ENCODE results near the gene SLC9A3.

The SLC9A3 gene

GRCh38 chr5:526456-527088 lies 2.3 kb upstream of the SLC9A3 start:
- no peak for DNase-seq (ENCODE audit: low read depth, low spot score)

DNA sequence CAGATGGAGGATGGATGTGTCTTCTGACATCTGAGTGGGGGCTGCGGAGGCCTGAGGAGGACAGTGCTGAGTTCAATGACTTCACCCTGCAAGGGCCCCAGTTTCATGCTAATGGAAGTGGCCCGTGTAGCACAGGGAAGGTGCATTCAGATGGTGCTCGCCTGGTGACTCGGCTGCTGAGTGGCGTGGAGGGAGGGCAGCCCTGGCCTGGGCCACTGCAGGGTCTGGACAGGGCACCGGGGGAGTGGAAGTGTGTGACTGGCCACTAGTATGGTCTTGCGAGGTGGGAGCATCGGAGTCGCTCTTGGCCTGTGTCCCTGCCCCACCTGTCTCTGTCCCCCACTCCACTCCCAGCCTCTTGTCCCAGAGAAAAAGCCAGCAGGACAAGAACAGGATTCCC lies 1.7 kb upstream of the SLC9A3 start:
- no peak for DNase-seq (ENCODE audit: low read depth, low spot score)

- no peak for DNase-seq (ENCODE audit: low read depth, low spot score)
Observed at GRCh38 chr5:524973-525761, 918 bp upstream of the SLC9A3 start.

DNA sequence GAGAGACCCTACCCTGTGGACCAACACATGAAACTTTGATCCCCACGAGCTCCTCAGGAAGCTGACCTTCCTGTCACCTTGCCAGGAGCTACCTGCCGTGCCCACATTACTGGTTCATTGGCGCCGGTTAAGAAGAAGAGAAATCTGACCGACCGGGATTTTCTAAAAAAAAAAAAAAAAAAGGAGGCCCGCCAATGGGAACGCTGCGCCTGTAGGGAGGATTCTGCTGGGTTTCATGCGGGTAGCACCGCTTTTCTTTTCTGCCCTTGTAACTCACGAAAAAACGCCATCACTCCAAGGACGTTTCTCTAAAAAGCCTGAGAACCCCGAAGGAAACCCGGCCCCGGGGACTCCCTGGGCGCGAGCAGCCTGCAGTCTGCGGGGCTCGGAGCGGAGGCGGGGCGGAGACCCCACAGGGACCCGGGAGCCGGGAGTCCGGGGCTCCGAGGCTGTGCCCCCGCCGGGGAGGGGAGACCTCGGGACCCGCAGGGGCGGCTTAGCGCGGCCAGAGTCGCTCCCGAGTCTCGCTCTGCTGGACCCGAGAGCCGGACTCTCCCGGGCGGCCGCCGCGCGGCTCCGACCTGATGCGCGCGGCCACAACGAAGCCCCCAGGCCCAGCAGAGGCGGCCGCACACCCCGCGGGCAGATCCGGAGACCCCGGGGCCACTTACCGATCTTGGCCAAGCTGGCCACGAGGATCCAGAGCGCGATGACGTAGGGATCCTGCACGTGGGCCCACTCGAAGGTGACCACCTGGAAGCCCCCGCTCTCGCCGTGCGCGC lies 617 bp downstream of the SLC9A3 start:
- DNase-seq (ENCODE audit: low read depth, low spot score), result peak; percentile 24

GRCh38 chr5:522899-523440 lies 1.3 kb downstream of the SLC9A3 start:
- peak; percentile 65 for DNase-seq (ENCODE audit: low read depth, low spot score)

GRCh38 chr5:522116-522515 lies 2.1 kb downstream of the SLC9A3 start:
- peak; percentile 86 for DNase-seq (ENCODE audit: low read depth, low spot score)

GRCh38 chr5:521680-522079 lies 2.6 kb downstream of the SLC9A3 start:
- DNase-seq (ENCODE audit: low read depth, low spot score), result no peak

GRCh38 chr5:520850-521226 lies 3.4 kb downstream of the SLC9A3 start:
- no peak for DNase-seq (ENCODE audit: low read depth, low spot score)

DNA sequence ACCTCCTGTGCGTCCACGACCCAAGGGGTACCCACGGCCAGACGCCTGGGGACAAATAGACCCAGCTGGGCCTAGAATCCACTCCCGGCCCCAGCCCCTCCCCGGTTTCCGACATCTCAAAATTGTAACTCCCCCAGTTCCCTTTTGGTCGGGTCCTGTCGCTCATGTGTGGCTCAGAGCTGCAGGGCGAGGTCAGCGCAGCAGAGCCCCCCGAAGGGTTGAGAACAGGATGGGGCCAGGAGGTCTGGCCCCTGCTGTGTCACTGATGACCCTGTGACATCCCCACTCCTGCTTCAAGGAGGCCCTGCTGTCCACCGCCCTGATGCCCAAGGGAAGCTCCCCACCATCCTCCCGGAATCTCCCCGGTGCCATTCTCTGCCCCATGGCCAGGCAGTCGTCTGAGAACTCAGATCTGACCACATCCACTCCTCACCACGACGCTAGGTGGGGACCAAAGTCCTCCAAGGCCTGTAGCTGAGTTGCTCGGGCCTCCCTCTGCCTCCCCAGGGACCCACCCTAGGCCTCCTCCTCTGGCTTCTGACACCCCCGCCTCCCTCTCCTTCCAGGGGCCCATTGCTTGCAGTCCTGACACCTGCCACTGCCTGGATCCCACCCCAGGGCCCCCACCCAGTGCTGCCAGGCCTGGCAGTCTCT lies 3.9 kb downstream of the SLC9A3 start:
- DNase-seq (ENCODE audit: low read depth, low spot score), result no peak

DNA sequence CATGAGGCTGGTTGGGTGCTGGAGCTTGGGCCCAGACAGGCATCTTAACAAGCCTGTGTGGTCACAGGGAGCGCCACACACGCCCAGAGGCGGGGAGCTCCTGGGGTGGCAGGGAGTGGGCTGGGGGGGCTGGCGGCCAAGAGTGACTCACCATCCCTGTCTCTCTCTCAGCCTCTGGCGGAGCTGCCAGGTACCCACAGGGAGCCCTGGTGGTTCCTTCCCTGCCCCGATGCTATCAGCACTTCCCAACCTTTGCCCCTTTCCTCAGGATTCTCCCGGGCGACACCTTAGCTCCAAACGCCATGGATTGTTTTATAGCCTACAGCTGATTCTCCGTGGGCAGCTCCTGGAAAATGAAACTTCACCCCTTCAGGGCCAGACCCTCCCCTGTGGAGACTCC lies 5.5 kb downstream of the SLC9A3 start:
- DNase-seq (ENCODE audit: low read depth, low spot score), result no peak

DNA sequence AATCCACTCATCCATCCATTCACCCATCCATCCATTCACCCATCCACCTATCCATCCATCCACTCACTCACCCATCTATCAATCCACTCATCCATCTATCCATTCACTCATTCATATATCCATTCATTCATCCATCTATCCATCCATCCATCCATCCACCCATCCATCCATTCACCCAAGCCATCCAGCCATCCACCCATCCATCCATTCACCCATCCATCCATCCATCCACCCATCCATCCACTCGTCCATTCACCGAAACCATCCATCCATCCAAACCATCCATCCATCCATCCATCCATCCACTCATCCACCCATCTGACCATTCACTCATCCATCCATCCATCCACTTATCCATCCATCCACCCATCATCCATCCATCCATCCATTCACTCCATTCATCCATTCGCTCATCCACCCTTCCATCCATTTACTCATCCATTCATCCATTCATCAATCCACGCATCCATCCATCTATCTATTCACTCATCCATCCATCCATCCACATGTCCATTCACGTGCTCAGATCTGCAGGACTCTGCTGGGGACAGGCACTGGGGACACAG lies 6.6 kb downstream of the SLC9A3 start:
- DNase-seq (ENCODE audit: low read depth, low spot score), result no peak

DNA sequence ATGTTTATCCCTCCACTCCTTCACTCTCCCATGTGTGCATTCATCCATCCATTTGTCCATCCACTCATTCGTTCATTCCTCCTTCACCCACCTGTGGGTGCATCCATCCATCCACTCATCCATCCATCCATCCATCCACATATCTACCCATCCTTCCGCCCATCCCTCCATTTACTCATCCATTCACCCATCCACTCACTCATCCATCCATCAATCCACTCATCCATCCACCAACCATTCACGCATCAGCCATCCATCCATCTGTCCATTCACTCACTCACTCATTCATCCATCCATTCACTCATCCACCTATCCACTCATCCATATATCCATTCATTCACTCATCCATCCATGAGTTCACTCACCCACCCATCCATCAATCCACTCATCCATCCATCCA lies 7.3 kb downstream of the SLC9A3 start:
- no peak for DNase-seq (ENCODE audit: low read depth, low spot score)

- DNase-seq (ENCODE audit: low read depth, low spot score), result no peak
Observed at GRCh38 chr5:516338-516925, 7.8 kb downstream of the SLC9A3 start.

DNA sequence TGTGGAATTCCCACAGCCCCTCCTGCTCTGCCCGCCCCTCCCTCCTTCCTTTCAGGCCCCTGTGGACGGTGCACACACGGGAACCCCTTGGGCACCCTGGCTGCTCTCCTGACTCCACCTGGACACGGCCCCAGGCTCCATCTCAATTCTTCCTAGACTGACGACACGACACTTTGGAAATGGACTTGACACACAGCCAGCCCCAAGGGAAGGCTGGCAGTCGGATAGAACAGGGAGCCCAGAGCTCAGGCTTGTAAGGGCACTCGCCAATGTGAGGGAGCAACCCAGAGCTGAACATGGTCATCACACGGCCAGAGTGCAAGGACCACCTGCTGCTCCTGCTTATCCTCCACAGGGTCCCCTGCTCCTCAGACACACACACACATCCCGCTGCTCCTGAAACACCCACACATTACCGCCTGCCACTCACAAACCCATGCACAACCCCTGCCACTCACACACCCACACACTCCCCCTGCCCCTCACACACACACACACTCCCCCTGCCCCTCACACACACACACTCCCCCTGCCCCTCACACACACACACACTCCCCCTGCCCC lies 8.9 kb downstream of the SLC9A3 start:
- DNase-seq (ENCODE audit: low read depth, low spot score), result no peak

- no peak for DNase-seq (ENCODE audit: low read depth, low spot score)
Observed at GRCh38 chr5:514673-515072, 9.6 kb downstream of the SLC9A3 start.

GRCh38 chr5:514101-514485 lies 10.2 kb downstream of the SLC9A3 start:
- DNase-seq (ENCODE audit: low read depth, low spot score), result no peak

DNA sequence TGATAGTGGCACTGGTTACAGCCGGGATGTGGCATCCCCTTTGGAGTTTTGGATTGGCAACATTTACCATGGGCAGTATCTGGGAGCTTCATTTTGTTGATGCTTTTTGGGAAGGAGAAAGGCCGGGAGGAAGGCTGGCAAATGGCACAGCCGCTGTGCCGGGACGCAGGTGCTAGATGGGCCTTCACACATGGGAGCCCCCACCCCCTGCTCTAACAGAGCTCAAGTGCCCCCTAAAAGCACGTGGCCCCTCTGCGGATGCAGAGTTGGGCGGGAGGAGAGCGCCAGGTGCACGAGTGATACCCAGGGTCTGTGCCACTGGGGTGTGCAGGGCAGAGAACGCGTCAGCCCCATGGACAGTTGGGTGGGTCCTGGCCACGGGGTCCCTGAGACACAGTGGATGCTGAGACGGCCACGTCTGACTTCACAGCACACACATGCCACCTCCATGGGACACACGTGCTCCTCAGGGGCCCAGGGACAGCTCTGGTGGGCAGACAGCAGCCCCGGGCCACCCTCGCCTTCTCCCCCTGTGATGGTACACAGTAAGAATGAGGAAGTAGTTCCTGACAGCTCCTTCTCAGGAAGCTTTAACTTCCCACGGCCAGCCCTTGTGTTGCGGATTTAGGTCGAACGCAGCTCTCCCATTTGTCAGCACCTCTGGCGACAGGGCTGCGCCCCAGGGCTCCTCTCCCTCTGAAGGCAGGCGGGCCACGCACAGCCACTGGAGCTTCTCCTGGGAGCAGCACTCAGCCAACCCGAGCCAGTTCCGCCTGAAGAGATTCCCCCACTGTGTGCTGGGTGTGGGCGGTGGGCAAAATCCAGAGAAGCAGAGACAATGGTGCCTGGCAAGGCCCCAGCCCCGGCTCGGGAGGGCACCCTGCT lies 10.8 kb downstream of the SLC9A3 start:
- peak; percentile 61 for DNase-seq (ENCODE audit: low read depth, low spot score)

DNA sequence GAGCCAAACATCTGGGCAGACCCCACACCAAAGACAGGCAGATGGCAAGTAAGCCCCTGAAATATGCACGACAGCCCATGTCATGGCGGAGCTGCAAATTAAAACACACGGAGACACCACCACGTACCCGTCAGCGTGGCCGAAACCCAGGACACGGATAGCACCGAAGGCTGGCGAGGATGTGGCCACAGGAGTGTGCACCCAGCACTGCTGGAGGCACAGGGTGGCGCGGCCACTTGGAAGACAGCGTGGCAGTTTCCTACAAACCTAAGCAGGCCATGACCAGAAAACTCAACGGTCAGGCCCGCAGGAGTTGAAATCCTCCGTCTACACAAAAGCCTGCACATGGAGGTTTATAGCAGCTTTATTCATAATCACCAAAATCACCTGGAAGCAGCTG lies 12.8 kb downstream of the SLC9A3 start:
- no peak for DNase-seq (ENCODE audit: low read depth, low spot score)

- no peak for DNase-seq (ENCODE audit: low read depth, low spot score)
Observed at GRCh38 chr5:510521-510920, 13.7 kb downstream of the SLC9A3 start.

All from ELF-1 (cell line).